Osteocyte (in vitro differentiated cells): ENCODE results near the gene CCDC60. TPM values are rescaled to one million over a fixed set of nuclear protein-coding genes. Genes with fewer than 3 reads are reported as not detected.

Experiments
- DNase-seq: peaks from one replicate; pipeline ENCODE4 v3.0.0; 2021; ENCODE audit warnings: mixed read lengths; ENCODE audit not compliant: unreplicated experiment; ENCODE audit errors: extremely low spot score
- H3K27ac Mint-ChIP-seq: one replicate; pipeline ENCODE4 v1.8.0; 2021; ENCODE audit warnings: mild to moderate bottlenecking, mixed read lengths; ENCODE audit not compliant: unreplicated experiment
- H3K27me3 Mint-ChIP-seq: one replicate; pipeline ENCODE4 v1.8.0; 2021; ENCODE audit warnings: mixed read lengths; ENCODE audit not compliant: unreplicated experiment
- H3K36me3 Mint-ChIP-seq: one replicate; pipeline ENCODE4 v1.8.0; 2021; ENCODE audit warnings: mixed read lengths; ENCODE audit not compliant: unreplicated experiment
- H3K4me1 Mint-ChIP-seq: one replicate; pipeline ENCODE4 v1.8.0; 2021; ENCODE audit warnings: mixed read lengths; ENCODE audit not compliant: unreplicated experiment
- H3K4me3 Mint-ChIP-seq: one replicate; pipeline ENCODE4 v1.8.0; 2021; ENCODE audit warnings: mild to moderate bottlenecking, moderate library complexity, mixed read lengths; ENCODE audit not compliant: unreplicated experiment
- H3K9me3 Mint-ChIP-seq: one replicate; pipeline ENCODE4 v1.8.0; 2021; ENCODE audit warnings: mixed read lengths; ENCODE audit not compliant: unreplicated experiment
- CTCF ChIP-seq: fragments of 200-600 bp; sonication (generic); IDR thresholded peaks from 2 replicates; pipeline ENCODE4 v1.5.0; 2021; ENCODE audit warnings: antibody characterized with exemption, mild to moderate bottlenecking, moderate library complexity
- long read RNA-seq: library from polyadenylated mRNA; unstranded; transcript quantifications from one replicate; pipeline ENCODE4 v2.0.0, GENCODE V29; 2021
- total RNA-seq: library from RNA; stranded (reverse); gene quantifications from 2 replicates; pipeline ENCODE4 v1.2.1, GENCODE V29; 2021

CCDC60 gene
- total RNA-seq, result not detected in 2 replicates
- long read RNA-seq, result 0 reads

- no peak for TF ChIP-seq CTCF
- H3K9me3 Mint-ChIP-seq, result peaks cover 4% of the 10 kb centered on the region
- H3K4me1 Mint-ChIP-seq, result no peaks in the 10 kb centered on the region
- no peaks in the 10 kb centered on the region for H3K27me3 Mint-ChIP-seq
- no peaks in the 10 kb centered on the region for H3K36me3 Mint-ChIP-seq
- H3K4me3 Mint-ChIP-seq, result no peak within 1 kb of the TSS
- DNase-seq, result no peak
- H3K27ac Mint-ChIP-seq, result no peak within 1 kb of the TSS
Measured at GRCh38 chr12:119334430-119335170, at the start of gene CCDC60. Gene CCDC60, plus strand, starts transcription at chr12:119334729. Its CDS starts 448 bp downstream, at chr12:119335177.

- Mint-ChIP-seq H3K27ac (no peak overlapping the region), H3K4me3 (no peak overlapping the region), H3K9me3 (peaks cover 21% of the 10 kb centered on the region), H3K36me3 (no peaks in the 10 kb centered on the region), H3K4me1 (no peaks in the 10 kb centered on the region), H3K27me3 (no peaks in the 10 kb centered on the region)
- TF ChIP-seq CTCF, result no peak
- DNase-seq, result no peak
Measured at GRCh38 chr12:119288576-119288975, 46.0 kb upstream of the CCDC60 start.

- TF ChIP-seq CTCF, result no peak
- Mint-ChIP-seq H3K27ac (no peak overlapping the region), H3K9me3 (peaks cover 12% of the 10 kb centered on the region), H3K27me3 (no peaks in the 10 kb centered on the region), H3K4me1 (no peaks in the 10 kb centered on the region), H3K4me3 (no peak overlapping the region), H3K36me3 (no peaks in the 10 kb centered on the region)
- DNase-seq, result no peak
Measured at GRCh38 chr12:119292893-119293630, 41.5 kb upstream of the CCDC60 start.

GRCh38 chr12:119294211-119294610, 40.3 kb upstream of the CCDC60 start:
- Mint-ChIP-seq H3K9me3 (peaks cover 4% of the 10 kb centered on the region), H3K27me3 (no peaks in the 10 kb centered on the region), H3K4me3 (no peak overlapping the region), H3K27ac (no peak overlapping the region), H3K4me1 (no peaks in the 10 kb centered on the region), H3K36me3 (no peaks in the 10 kb centered on the region)
- no peak for TF ChIP-seq CTCF
- DNase-seq, result no peak

- no peak overlapping the region for H3K4me3 Mint-ChIP-seq
- no peak for DNase-seq
- TF ChIP-seq CTCF, result no peak
- no peaks in the 10 kb centered on the region for H3K4me1 Mint-ChIP-seq
- H3K27me3 Mint-ChIP-seq, result no peaks in the 10 kb centered on the region
- no peaks in the 10 kb centered on the region for H3K36me3 Mint-ChIP-seq
- no peak overlapping the region for H3K27ac Mint-ChIP-seq
- H3K9me3 Mint-ChIP-seq, result no peaks in the 10 kb centered on the region
Measured at GRCh38 chr12:119296535-119296934, 38.0 kb upstream of the CCDC60 start.
